Renal pelvis (tissue), 12 donors: ENCODE data around the gene LRRTM2. TPM values are rescaled to one million over a fixed set of nuclear protein-coding genes. Genes with fewer than 3 reads are reported as not detected.
A peak's percentile ranks its signal among the peaks of the same experiment; 100 is the strongest.
"Not testable (repeated sequence)": the region's sequence is repeated elsewhere in the genome, so short reads cannot be mapped to it uniquely, and the experiment has no call there.

ENCODE experiments used
- DNase-seq: peaks from one replicate; pipeline ENCODE4 v3.0.0-alpha.2; 2013
- long read RNA-seq, 16 experiments: transcript quantifications; one replicate each; lab custom pipeline, GENCODE V29; 2026
- polyA plus RNA-seq, 3 donors: library from polyadenylated mRNA; unstranded; fragments of 120-200 nt; gene quantifications; one replicate each; pipeline ENCODE4 v1.2.1, GENCODE V29; 2013; ENCODE audit not compliant: insufficient read length in 3 of 3

The LRRTM2 gene, protein sequence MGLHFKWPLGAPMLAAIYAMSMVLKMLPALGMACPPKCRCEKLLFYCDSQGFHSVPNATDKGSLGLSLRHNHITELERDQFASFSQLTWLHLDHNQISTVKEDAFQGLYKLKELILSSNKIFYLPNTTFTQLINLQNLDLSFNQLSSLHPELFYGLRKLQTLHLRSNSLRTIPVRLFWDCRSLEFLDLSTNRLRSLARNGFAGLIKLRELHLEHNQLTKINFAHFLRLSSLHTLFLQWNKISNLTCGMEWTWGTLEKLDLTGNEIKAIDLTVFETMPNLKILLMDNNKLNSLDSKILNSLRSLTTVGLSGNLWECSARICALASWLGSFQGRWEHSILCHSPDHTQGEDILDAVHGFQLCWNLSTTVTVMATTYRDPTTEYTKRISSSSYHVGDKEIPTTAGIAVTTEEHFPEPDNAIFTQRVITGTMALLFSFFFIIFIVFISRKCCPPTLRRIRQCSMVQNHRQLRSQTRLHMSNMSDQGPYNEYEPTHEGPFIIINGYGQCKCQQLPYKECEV
- 1 to 10 TPM; 1.7 to 2.2 (median 1.7) TPM for polyA plus RNA-seq
- long read RNA-seq, donor 1: 0 reads
- long read RNA-seq, donor 2: 0 reads
- long read RNA-seq, donor 3: 0 reads
- long read RNA-seq, donor 4, full-length matches to known transcripts: 1 of 1 reads
- long read RNA-seq, donor 4, partial matches to known transcripts: 0 of 1 reads
- long read RNA-seq, donor 4, other reads (novel, unspliced or antisense): 0 of 1 reads
- long read RNA-seq, donor 5, full-length matches to known transcripts: 3 of 3 reads
- long read RNA-seq, donor 5, partial matches to known transcripts: 0 of 3 reads
- long read RNA-seq, donor 5, other reads (novel, unspliced or antisense): 0 of 3 reads
- long read RNA-seq, donor 6: 0 reads
- long read RNA-seq, donor 7: 0 reads
- long read RNA-seq, donor 8, partial matches to known transcripts: 0 of 1 reads
- long read RNA-seq, donor 8, other reads (novel, unspliced or antisense): 0 of 1 reads
- long read RNA-seq, donor 9, full-length matches to known transcripts: 1 of 1 reads
- long read RNA-seq, donor 9, partial matches to known transcripts: 0 of 1 reads
- long read RNA-seq, donor 9, other reads (novel, unspliced or antisense): 0 of 1 reads
- long read RNA-seq, donor 10: 0 reads
- long read RNA-seq, donor 11: 0 reads
- long read RNA-seq, donor 12, full-length matches to known transcripts: 1 of 1 reads
- long read RNA-seq, donor 12, partial matches to known transcripts: 0 of 1 reads
- long read RNA-seq, donor 12, other reads (novel, unspliced or antisense): 0 of 1 reads
- long read RNA-seq, donor 13: 0 reads
- long read RNA-seq, donor 14, full-length matches to known transcripts: 1 of 925 reads
- long read RNA-seq, donor 14, partial matches to known transcripts: 924 of 925 reads
- long read RNA-seq, donor 14, other reads (novel, unspliced or antisense): 0 of 925 reads
- long read RNA-seq, donor 15, full-length matches to known transcripts: 1 of 1 reads
- long read RNA-seq, donor 15, partial matches to known transcripts: 0 of 1 reads
- long read RNA-seq, donor 15, other reads (novel, unspliced or antisense): 0 of 1 reads
- long read RNA-seq, donor 16, full-length matches to known transcripts: 1 of 588 reads
- long read RNA-seq, donor 16, partial matches to known transcripts: 547 of 588 reads
- long read RNA-seq, donor 16, other reads (novel, unspliced or antisense): 40 of 588 reads

- DNase-seq: peak; percentile 75
Measured at GRCh38 chr5:138874771-138875551, at the start of gene LRRTM2. Gene LRRTM2 (minus strand): TSS chr5:138875335. CDS start chr5:138874911, 424 bp downstream.

DNA sequence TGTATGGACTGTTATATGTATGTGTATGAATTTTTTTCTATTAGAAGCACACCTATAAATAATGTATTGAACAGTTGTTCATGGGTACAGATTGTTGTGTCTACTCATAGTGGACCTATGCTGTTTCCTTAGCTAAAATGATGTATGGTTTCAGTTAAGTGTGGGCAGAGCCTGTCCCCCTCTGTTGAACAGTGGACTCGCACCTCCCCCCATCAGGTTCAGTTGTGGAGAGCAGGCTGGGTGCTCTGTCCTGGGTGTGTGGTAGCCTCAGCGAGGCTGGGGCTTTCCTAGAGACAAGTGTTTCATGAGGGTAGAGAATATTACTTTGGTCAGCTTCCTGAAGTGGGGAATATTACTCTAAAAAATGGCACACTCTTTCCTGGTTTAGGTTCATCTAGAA, 47.4 kb upstream of the LRRTM2 start:
- no peak for DNase-seq

DNA sequence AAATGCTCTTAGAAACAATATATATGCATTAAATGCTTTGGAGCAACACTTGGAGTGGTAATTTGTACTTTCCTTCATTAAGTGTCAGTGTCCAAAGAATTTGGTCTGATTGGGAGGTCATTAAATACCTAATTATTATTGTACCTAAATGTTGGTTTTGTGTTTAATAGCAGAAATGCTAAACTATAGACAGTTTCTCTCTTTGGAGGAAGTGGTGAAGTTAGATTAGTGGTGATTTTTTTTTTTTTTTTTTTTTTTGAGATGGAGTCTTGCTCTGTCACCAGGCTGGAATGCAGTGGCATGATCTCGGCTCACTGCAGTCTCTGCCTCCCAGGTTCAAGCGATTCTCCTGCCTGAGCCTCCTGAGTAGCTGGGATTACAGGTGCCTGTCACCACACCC, 46.2 kb upstream of the LRRTM2 start:
- not testable (repeated sequence) for DNase-seq

DNA sequence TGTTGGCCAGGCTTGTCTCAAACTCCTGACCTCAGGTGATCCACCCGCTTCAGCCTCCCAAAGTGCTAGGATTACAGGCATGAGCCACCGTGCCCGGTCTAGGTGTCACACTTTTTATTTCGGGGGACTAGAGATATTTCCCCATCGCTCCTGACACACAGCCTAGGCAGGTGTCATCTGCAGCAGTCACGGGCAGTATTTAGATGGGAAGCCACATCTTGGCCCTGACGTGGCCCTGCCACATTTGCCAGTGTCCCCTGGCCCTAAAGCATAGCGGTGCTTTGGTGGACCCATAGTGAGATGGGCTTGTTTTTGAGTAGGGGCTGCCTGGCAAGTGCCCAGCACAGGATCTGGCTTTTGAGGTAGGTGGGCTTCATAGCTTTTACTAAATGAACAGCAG, 45.0 kb upstream of the LRRTM2 start:
- no peak for DNase-seq

- no peak for DNase-seq
Measured at GRCh38 chr5:138918686-138919085, 43.6 kb upstream of the LRRTM2 start.

DNA sequence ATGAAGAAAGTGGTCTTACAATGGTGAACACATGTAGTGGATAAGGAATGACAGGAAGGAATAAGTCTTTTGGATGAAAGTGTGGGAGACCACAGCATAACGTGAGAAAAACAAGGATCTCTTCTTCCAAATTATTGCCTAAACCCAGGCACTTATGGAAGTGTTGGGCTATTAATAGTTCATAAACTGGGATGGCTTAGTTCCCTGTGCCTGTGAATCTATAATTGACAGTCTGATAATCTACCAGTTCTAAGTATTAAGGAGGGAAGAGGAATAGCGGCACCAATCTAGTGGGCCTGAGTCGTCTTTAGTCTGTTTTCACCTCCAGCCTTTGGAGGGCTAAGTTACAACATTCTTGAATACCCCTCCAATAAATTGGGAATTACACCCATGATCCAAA, 39.2 kb upstream of the LRRTM2 start:
- no peak for DNase-seq

DNA sequence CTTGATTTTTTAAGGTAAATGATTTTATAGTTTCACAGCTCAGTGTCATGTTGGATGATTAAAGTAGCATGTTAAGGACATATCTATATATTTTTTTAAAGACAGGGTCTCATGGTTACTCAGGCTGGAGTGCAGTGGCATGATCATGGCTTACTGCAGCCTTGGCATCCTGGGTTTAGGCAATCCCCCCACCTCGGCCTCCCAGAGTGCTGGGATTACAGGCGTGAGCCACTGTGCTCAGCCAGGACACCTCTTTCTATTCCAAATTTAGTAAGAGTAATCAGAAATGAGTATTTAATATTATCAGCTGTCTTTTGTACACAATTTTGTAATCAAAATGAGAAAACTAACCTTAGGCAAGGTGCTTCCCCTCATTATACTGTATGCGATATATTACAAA, 38.6 kb upstream of the LRRTM2 start:
- DNase-seq: no peak

DNA sequence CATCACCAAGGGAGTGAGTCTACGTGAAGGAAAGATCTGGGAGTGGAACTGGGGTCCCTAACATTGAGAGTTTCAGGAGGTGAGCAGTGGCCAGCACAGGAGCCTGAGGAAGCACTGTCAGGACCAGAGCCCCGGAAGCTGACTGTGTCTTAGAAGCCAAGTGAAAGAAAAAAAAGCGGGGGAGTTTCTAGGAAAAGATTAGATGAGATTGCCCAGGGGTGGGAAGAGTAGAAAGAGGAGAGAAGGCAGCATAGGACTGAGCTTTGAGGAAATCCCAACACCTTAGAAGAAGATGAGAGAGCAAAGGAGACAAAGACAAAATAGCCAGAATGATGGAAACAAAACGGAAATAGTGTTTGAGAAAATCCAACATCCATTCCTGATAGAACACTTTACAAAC, 37.0 kb upstream of the LRRTM2 start:
- DNase-seq: no peak

GRCh38 chr5:138911441-138911840, 36.3 kb upstream of the LRRTM2 start:
- no peak for DNase-seq

- DNase-seq: no peak
Measured at GRCh38 chr5:138910546-138911185, 35.5 kb upstream of the LRRTM2 start.

DNA sequence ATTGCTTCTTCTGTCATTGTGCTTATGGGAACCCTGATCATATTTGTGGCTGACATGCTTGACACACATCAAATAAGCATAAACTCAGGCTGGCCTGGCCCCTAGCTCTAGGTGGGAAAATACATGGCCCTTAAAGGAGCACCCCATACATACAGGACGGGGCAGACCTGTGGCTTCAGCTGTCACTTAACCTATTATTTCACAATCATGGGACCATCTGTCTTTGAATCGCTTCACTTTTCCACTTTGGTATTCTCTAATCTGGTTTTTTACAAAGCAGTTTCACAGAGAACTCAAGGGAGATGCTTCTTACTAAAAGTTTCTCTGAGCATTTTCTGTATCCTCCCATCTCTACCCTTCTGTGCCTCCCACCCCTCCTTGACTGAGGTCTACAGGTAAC, 34.6 kb upstream of the LRRTM2 start:
- no peak for DNase-seq

DNA sequence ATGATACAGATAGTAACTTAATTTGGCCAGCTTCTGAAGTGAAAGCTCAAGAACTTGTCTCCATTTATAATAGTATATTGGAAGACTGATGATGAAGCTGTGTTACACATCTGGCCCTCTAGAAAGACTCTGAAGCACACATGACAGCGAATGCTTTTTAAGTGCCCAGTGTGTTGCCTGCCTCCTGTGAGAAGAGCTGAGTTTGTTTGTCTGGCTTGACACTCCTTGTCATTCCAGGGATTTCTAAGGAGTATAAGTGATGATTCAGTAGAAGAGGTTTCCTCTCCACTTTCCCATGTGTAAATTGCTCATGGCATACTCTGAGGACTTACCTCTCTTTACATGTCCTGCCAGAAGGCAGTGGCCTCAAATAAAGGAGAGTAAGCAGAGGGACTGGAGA, 30.4 kb upstream of the LRRTM2 start:
- DNase-seq: no peak

- no peak for DNase-seq
Measured at GRCh38 chr5:138903130-138903775, 28.1 kb upstream of the LRRTM2 start.

GRCh38 chr5:138901716-138902115, 26.6 kb upstream of the LRRTM2 start:
- DNase-seq: no peak

DNA sequence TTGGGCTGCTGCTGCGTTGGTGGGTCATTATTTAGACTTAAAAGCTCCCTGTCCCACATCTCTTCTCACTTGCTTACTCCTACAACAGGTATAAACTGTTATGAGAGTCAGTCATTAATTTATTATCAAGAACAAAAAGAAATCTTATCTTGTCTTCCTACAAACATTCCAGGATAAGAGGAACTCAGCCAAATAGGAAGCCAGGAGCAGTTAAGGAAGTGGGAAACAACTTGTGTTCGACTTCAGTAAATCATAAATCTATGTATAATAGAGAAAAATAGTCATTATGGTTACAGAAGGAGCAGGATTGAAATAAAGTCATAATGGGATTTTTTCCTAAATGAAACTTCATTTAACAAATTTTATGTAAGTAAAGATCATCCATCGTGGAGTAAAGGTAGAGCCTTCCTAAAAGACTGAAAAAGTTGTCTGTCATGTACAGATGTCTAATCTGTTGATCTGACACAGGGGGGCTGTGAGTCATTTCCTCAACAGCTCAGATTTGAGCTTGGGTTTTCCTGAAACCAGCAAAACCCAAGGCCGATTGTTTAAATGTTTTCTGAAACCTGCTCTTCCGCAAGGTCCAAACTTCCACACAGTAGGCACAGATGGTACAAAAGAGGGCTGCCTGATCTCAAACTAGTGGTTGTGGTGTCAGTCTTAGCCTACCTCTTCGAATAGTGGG, 25.3 kb upstream of the LRRTM2 start:
- DNase-seq: no peak

GRCh38 chr5:138898742-138899141, 23.6 kb upstream of the LRRTM2 start:
- no peak for DNase-seq

DNA sequence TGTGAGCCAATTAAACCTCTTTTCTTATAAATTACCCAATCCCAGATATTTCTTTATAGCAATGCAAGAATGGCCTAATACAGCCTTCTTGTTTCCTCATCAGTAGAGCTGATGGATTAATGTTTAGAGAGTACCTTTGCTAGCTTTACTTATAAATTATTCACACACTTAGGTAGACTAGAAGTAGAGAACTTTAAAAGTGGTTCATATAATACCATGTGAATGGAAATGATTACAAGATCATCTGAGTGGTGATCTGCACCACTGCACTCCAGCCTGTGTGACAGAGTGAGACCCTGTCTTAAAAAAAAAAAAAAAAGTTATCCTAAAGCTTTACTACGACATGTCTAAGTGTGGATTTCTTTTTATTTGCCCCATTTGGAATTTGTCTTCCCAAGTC, 23.2 kb upstream of the LRRTM2 start:
- no peak for DNase-seq

DNA sequence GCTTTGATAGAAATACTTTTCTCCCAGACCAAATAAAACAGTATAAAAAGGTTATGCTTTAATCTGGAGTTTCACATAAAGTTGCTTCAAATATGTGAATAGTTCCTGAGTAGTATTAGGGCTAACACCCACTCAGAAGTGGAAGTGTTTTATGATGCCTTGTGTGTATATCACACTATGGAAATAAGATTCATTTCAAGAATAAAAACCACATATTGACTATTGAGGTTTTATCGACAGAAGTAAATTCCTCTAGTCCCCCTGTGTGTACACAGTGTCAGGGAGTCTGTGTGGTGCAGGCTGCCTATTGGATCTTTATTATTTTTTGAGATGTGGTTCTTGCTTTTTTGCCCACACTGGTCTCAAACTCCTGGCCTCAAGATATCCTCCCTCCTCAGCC, 20.8 kb upstream of the LRRTM2 start:
- DNase-seq: no peak

GRCh38 chr5:138890644-138891043, 15.5 kb upstream of the LRRTM2 start:
- no peak for DNase-seq
